K562 (cell line): Measurements from ENCODE around the gene PTPRT. TPM values are rescaled to one million over a fixed set of nuclear protein-coding genes. Genes with fewer than 3 reads are reported as not detected.

ENCODE experiments used
- ATAC-seq: fragments of 200-7000 bp; cut with Tn5 transposase; 3 replicates; pipeline ENCODE4 v1.9.1; 2020; ENCODE audit warnings: moderate library complexity
- BruUV-seq: library from RNA; stranded (reverse); fragments of 400-500 nt; replicated peaks from 2 replicates; lab custom pipeline; 2021; lab: Mats Ljungman, UMichigan
- CTCF ChIA-PET: fragments of 300-600 bp; formaldehyde crosslinking; extraction: SDS; loops from one replicate; lab custom pipeline; 2021; ENCODE audit warnings: low intra/inter-chr PET ratio; lab: Yijun Ruan, JAX
- POLR2A ChIA-PET: fragments of 300-600, 350-650 bp; sonication (Branson Sonifier 250); formaldehyde crosslinking; extraction: SDS; loops from one replicate; lab custom pipeline; 2021; ENCODE audit warnings: antibody characterized with exemption, inconsistent platforms; lab: Yijun Ruan, JAX
- DNase-seq, 4 experiments: peaks; one replicate each; pipeline versions ENCODE4 v3.0.0 to v3.0.0-alpha.2; 2011 to 2018; ENCODE audit warnings: low spot score in 3 of 4, mixed read lengths in 3 of 4; ENCODE audit errors: extremely low read depth in 1 of 4
- FAIRE-seq: peaks from 2 replicates; lab custom pipeline; 2011; peaks lifted over from hg19 to GRCh38; lab: Jason Lieb, UNC
- H2AFZ ChIP-seq: 2 replicates; pipeline ENCODE4 v1.6.0; 2011; ENCODE audit warnings: low read depth, low read length, control low read depth, inconsistent platforms
- H3K27ac ChIP-seq: fragments of 200-600 bp; 3 replicates; pipeline ENCODE4 v1.8.0; 2011; ENCODE audit warnings: low read depth, mild to moderate bottlenecking, control low read depth, inconsistent platforms, low read length, moderate library complexity, mixed read lengths; ENCODE audit errors: extremely low read depth
- H3K27me3 ChIP-seq, 2 experiments: fragments of 300-600 bp in 1 of 2; 2 replicates in 1 of 2; 3 replicates in 1 of 2; pipeline versions ENCODE4 v1.6.0 to v1.8.0; 2011; ENCODE audit warnings: inconsistent platforms in 2 of 2, low read length in 2 of 2, mild to moderate bottlenecking in 1 of 2, mixed read lengths in 1 of 2, moderate library complexity in 1 of 2; ENCODE audit not compliant: control insufficient read depth in 2 of 2, insufficient read depth in 2 of 2
- H3K36me3 ChIP-seq: fragments of 300-600 bp; 3 replicates; pipeline ENCODE4 v1.8.0; 2011; ENCODE audit warnings: mild to moderate bottlenecking, low read length, inconsistent platforms; ENCODE audit not compliant: control insufficient read depth, insufficient read depth
- H3K4me1 ChIP-seq, 2 experiments: fragments of 200-600 bp in 1 of 2; replicated peaks in 1 of 2; 2 replicates in 1 of 2; 3 replicates in 1 of 2; pipeline versions ENCODE4 v1.5.1 to v1.8.0; 2011; ENCODE audit warnings: inconsistent platforms in 2 of 2, low read length in 2 of 2, mild to moderate bottlenecking in 1 of 2, mixed read lengths in 1 of 2, moderate library complexity in 1 of 2; ENCODE audit not compliant: control insufficient read depth in 2 of 2, insufficient read depth in 2 of 2
- H3K4me2 ChIP-seq: 2 replicates; pipeline ENCODE4 v1.6.1; 2011; ENCODE audit warnings: low read length, control low read depth, inconsistent platforms, mixed read lengths; ENCODE audit not compliant: insufficient read depth
- H3K4me3 ChIP-seq: fragments of 200-600 bp; sonication (generic), shearing (Covaris generic); 2 replicates; pipeline ENCODE4 v1.5.1; 2016; ENCODE audit warnings: control low read depth, inconsistent platforms
- H3K79me2 ChIP-seq: fragments of 200-600 bp; 3 replicates; pipeline ENCODE4 v1.8.0; 2011; ENCODE audit warnings: low read length, inconsistent platforms; ENCODE audit not compliant: control insufficient read depth, insufficient read depth
- H3K9ac ChIP-seq, 2 experiments: 2 replicates each; pipeline versions ENCODE4 v1.6.0 to v1.6.1; 2011; ENCODE audit warnings: low read depth in 2 of 2, low read length in 2 of 2, control low read depth in 1 of 2, inconsistent platforms in 1 of 2, mild to moderate bottlenecking in 1 of 2, mixed read lengths in 1 of 2; ENCODE audit not compliant: insufficient read depth in 1 of 2
- H3K9me1 ChIP-seq: one replicate; pipeline ENCODE4 v1.6.0; 2011; ENCODE audit warnings: inconsistent platforms, mild to moderate bottlenecking, low read length, moderate library complexity; ENCODE audit not compliant: control insufficient read depth, insufficient read depth
- H3K9me3 ChIP-seq: replicated peaks from 2 replicates; pipeline ENCODE4 v1.5.1; 2011; ENCODE audit warnings: low read depth, low read length, inconsistent platforms; ENCODE audit not compliant: control insufficient read depth, insufficient read depth
- H4K20me1 ChIP-seq: replicated peaks from 2 replicates; pipeline ENCODE4 v1.6.1; 2011; ENCODE audit warnings: low read length, inconsistent platforms, mixed read lengths; ENCODE audit not compliant: control insufficient read depth, insufficient read depth
- AFF1 ChIP-seq, 2 experiments: fragments of 450-650 bp; IDR thresholded peaks; 2 replicates each; pipeline ENCODE4 v1.6.1; 2018; ENCODE audit warnings: mild to moderate bottlenecking in 2 of 2, low read depth in 1 of 2; ENCODE audit not compliant: partially characterized antibody in 2 of 2
- ATF4 ChIP-seq: fragments of 450-650 bp; formaldehyde crosslinking; IDR thresholded peaks from 2 replicates; pipeline ENCODE4 v1.4.0; 2022; ENCODE audit warnings: mild to moderate bottlenecking, moderate library complexity
- CBFA2T3 ChIP-seq: fragments of 450-650 bp; IDR thresholded peaks from 2 replicates; pipeline ENCODE4 v1.6.1; 2017
- MEF2D ChIP-seq: conservative IDR thresholded peaks from 2 replicates; pipeline ENCODE4 v1.6.1; 2016; ENCODE audit warnings: low read depth, missing genetic modification characterization, missing compliant biosample characterization
- POLR2B ChIP-seq: fragments of 450-650 bp; IDR thresholded peaks from 2 replicates; pipeline ENCODE4 v1.6.1; 2018; ENCODE audit warnings: low read depth; ENCODE audit not compliant: partially characterized antibody
- PRDM10 ChIP-seq: fragments of 450-650 bp; IDR thresholded peaks from 2 replicates; pipeline ENCODE4 v1.6.1; 2018; ENCODE audit not compliant: partially characterized antibody
- TCF15 ChIP-seq: fragments of 250-450 bp; sonication (Bioruptor Pico); IDR thresholded peaks from 2 replicates; pipeline ENCODE4 v1.8.0; 2022; ENCODE audit warnings: moderate library complexity, mild to moderate bottlenecking, inconsistent platforms
- XRCC3 ChIP-seq: fragments of 450-650 bp; IDR thresholded peaks from 2 replicates; pipeline ENCODE4 v1.6.1; 2017; ENCODE audit warnings: mild to moderate bottlenecking, moderate library complexity
- ZBTB43 ChIP-seq: sonication (generic); formaldehyde crosslinking; IDR thresholded peaks from 2 replicates; pipeline ENCODE4 v1.8.0; 2023; ENCODE audit warnings: mild to moderate bottlenecking, missing genetic modification reagents
- ZKSCAN8 ChIP-seq: fragments of 200-800 bp; sonication (Bioruptor generic); IDR thresholded peaks from 2 replicates; pipeline ENCODE4 v1.6.1; 2016; ENCODE audit warnings: missing genetic modification characterization, missing compliant biosample characterization
- ZNF121 ChIP-seq: sonication (generic); formaldehyde crosslinking; conservative IDR thresholded peaks from 2 replicates; pipeline ENCODE4 v1.8.0; 2022; ENCODE audit warnings: missing genetic modification reagents
- ZNF239 ChIP-seq: fragments of 250-450 bp; sonication (Bioruptor Pico); IDR thresholded peaks from 2 replicates; pipeline ENCODE4 v1.4.0; 2020; ENCODE audit warnings: mild to moderate bottlenecking
- ZNF696 ChIP-seq: fragments of 250-450 bp; sonication (Bioruptor Pico); conservative IDR thresholded peaks from 2 replicates; pipeline ENCODE4 v1.4.0; 2020; ENCODE audit warnings: mild to moderate bottlenecking, moderate library complexity
- WGBS: fragments of 100-300 bp; shearing (Covaris generic); methylation state at CpG from one replicate; pipeline ENCODE4 v1.1.6; 2016; ENCODE audit warnings: low coverage, mixed read lengths; ENCODE audit not compliant: insufficient coverage; ENCODE audit errors: missing lambda C conversion rate; 5-methylcytosine and 5-hydroxymethylcytosine counted together
- in situ Hi-C: fragments of 300-500 bp; cut with MboI; formaldehyde crosslinking; loops from 4 replicates; pipeline ENCODE4 v1.15.0; 2018; ENCODE audit warnings: inconsistent platforms, mixed read lengths
- intact Hi-C: fragments of 100-400 bp; cut with micrococcal nuclease; formaldehyde crosslinking; loops from 2 replicates; pipeline ENCODE4 v1.14.2; 2022
- polyA plus RNA-seq, 8 experiments: library from polyadenylated mRNA; depleted of rRNA in 4 of 8; stranded (reverse) in 5 of 8; unstranded in 3 of 8; fragments of >200 nt; fragmentation: Nextera tagmentation in 2 of 8; fragmentation: Illumina TruSeq in 1 of 8; extraction: Ambion mirVana in 2 of 8; extraction: Trizol in 1 of 8; gene quantifications; 2 replicates each; pipeline versions ENCODE4 v1.2.1 to v1.2.3, GENCODE V29; 2011 to 2014; ENCODE audit warnings: inconsistent platforms in 1 of 8, missing spikeins in 1 of 8
- total RNA-seq, 7 experiments: library from RNA; depleted of rRNA in 6 of 7; stranded (reverse); fragments of >200 nt in 6 of 7; fragmentation: Illumina TruSeq in 2 of 7; extraction: Trizol in 2 of 7; gene quantifications; 2 replicates each; pipeline versions ENCODE4 v1.2.1 to v1.2.3, GENCODE V29; 2011 to 2021; ENCODE audit warnings: low replicate concordance in 1 of 7

PTPRT gene
- total and polyA plus RNA-seq, 9 of the 15 experiments (the other 6 are each of a cell fraction or from before 2014, with no cell fraction given), result not detected

- ATAC-seq, result no peak
- H3K27me3 ChIP-seq, result no peaks in the 10 kb centered on the region
- H2AFZ ChIP-seq, result no peak overlapping the region
- no peak overlapping the region for H3K4me3 ChIP-seq
- no peak overlapping the region for H3K9ac ChIP-seq
- H4K20me1 ChIP-seq, result no peaks in the 10 kb centered on the region
- no peak overlapping the region for H3K27ac ChIP-seq
- H3K4me2 ChIP-seq, result no peak overlapping the region
- intact Hi-C loops (no loop called here), in situ Hi-C loops (no loop called here)
- no peaks in the 10 kb centered on the region for H3K9me3 ChIP-seq
- FAIRE-seq, result no peak
- H3K79me2 ChIP-seq, result no peaks in the 10 kb centered on the region
- H3K4me1 ChIP-seq, result no peaks in the 10 kb centered on the region
- H3K9me1 ChIP-seq, result no peaks in the 10 kb centered on the region
- ChIA-PET CTCF (no interaction called here), POLR2A (no interaction called here)
- H3K36me3 ChIP-seq, result no peaks in the 10 kb centered on the region
- BruUV-seq, result no TSS peak
- no peak for DNase-seq
- WGBS, result 2% methylated on average over 2 of the region's 2 CpGs
- no peak for TF ChIP-seq ZNF239 (CRISPR knock-in tag)
- no peak for TF ChIP-seq AFF1 (IDR thresholded peaks at IDR 0.05; ENCODE audit: low read depth in 1 of 2, partially characterized antibody in 2 of 2)
- TF ChIP-seq ZBTB43 (CRISPR knock-in tag), result no peak
- TF ChIP-seq POLR2B, result no peak
- TF ChIP-seq ATF4 (CRISPR knock-in tag), result no peak
- TF ChIP-seq ZNF121 (CRISPR knock-in tag), result no peak
- TF ChIP-seq MEF2D (tag), result no peak
- TF ChIP-seq XRCC3, result no peak
- TF ChIP-seq TCF15 (CRISPR knock-in tag), result no peak
- TF ChIP-seq ZKSCAN8 (CRISPR knock-in tag), result no peak
- no peak for TF ChIP-seq CBFA2T3
- no peak for TF ChIP-seq ZNF696
- TF ChIP-seq PRDM10, result no peak
Measured at GRCh38 chr20:42920776-42921175, 268.9 kb downstream of the PTPRT start.
